GM21723 (cell line): ENCODE results near the gene RAB40C.
A peak's percentile ranks its signal among the peaks of the same experiment; 100 is the strongest.

Source experiments
- ATAC-seq: cut with Tn5 transposase; IDR thresholded peaks from one replicate; pipeline ENCODE4 v1.9.1; 2021; ENCODE audit warnings: mild to moderate bottlenecking, moderate library complexity; ENCODE audit not compliant: unreplicated experiment

RAB40C gene

DNA sequence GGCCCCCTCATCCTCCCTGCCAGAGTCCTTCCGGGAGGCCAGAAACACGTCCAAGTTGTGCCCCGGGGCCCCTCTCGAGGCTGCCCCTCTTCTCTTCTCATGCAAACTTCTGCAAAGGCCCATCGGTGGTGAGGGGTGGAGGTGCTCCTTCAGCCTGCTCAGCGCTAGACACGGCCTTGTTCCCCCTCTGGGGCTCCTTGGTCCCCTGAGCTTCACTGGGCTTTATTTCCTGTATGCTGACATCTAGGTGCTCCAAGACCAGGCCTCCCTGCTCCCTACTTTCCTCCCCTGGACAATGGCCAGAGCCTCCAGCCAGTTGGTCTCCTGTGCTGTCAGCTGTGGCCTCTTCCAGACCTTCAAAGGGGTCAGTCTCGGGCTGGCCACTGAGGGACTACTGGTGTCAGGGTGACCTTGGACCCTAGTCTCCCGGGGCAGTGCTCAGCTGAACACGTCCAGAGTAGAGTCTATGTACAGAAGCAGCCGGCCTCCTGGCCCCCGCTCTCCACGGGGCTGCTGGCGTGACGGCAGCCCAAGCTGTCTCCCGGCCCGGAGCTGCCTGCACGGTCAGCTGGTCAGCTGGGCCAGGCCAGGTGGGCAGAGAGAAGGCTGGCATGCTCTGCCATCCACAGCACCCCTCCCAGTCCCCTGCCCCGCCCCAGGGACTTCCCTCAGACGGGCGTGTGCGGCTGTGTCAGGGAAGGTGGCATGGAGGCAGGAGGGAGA lies 31.4 kb upstream of the RAB40C start:
- ATAC-seq = no peak

DNA sequence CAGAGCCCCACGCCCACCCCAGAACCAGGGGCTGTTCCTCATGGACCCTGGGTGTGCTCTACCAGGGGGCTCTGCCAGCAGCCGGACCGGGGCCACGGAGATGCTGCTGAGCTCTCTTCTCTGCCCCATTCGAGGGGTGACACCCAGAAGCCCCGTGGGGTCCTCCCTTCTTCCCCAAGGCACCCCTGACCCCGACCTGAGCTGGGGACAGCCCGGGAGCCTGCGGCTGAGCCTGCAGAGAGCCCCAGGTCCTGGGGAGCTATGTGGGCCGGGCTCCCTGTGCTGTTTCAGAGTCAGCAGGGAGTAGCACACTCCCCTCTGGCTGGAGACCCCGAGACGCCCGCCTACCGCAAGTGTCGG lies 30.9 kb upstream of the RAB40C start:
- ATAC-seq = no peak

DNA sequence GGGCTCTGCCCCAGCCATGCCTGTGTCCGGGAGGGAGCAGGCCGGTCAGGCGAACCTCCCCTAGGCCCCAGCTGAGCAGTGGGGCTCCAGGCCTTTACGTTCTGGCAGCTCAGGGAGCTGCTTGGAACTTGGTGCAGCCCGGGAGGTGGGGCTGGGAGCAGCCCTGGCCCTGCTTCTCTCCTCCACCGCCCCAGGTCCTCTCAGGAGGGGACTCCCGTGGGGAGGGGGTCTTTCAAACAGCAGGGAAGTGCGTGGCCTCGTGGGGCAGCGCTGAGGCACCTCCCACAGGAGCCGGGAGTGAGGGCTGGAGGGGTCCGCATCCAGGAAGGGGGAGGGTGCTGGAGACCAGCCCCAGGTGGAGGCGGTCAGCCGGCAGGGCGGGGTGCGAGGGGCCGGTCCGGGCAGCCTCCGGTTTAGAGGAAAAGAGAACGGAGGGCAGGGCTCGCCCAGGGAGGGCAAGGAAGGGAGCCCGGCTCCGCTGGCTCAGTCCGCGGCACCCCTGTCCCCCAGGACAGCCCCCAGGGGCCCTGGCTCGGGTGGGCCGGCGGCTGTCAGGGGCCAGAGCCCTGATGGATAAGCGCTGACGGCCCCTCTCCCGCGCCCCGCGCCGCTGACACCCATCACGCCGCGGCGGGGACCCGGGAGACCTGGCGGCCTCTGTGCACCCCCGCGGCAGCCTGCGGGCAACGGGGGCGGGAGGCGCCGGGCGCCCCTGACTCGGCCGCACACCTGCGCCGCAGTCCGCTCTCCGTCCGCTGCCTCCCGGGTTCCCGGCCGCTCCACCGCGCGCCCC lies 30.3 kb upstream of the RAB40C start:
- ATAC-seq = no peak

DNA sequence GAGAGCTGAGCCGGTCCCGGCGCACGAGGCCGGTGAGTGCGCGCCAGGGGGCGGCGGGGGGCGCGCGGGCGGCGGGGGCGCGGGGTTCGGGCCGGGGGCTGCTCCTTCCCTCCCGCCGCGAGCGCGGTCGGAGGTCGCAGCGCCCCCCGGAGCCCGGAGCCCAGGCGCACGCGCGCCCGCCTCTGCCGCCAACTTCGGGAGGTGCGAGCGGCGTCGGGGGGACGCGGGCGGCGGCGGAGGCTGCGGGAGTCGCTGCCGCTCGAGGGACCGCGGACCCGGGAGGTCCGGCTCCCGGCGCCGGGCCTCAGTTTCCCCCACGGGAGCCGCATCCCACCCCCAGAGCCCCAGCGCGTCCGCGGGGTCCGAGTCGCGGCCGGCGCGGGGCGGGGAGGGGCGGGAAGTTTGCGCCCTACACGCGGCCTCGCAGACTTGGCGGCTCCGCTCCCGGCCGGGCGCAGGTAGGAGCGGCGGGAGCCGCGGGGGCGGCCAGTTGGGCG lies 29.6 kb upstream of the RAB40C start, which contains the start of gene PRR35:
TSS of gene PRR35 (plus strand) at position 191 of the 497 bp plus-strand sequence. CDS start 2,901 bp downstream, outside the sequence.
- ATAC-seq = no peak

DNA sequence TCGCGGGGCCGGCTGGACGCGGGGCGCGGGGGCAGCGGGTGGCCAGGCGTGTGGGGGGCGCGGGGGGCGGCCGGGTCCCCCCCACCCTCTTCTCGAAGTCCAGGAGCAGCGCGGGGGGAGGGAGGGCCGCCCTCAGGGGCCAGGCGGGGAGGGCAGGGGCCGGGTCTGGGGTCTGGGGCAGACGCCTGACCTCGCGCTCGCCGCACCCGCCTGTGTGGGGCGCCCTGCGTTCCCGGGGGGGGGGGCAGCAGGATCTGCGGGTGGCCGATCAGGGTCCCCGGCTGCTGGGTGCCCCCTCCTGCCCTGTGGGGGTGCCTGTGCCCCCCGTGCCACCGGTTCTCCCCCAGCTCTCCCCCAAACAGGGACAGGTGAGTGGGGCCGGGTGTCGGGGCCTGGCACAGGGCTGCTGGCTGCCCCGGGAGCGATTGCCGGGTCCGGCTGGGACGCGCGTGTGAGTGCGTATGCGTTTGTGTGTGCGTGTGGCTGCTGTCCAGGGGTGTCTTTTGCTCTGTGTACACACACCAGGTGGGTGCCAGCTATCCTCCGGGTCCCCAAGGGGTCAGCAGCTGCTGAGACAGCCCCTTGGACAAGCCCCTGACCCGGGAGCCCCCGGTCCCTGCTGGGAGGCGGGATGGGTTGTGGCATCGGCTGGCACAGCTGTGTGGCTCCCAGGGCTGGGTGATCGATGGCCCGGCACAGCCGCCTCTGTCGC lies 29.0 kb upstream of the RAB40C start:
- ATAC-seq = no peak

DNA sequence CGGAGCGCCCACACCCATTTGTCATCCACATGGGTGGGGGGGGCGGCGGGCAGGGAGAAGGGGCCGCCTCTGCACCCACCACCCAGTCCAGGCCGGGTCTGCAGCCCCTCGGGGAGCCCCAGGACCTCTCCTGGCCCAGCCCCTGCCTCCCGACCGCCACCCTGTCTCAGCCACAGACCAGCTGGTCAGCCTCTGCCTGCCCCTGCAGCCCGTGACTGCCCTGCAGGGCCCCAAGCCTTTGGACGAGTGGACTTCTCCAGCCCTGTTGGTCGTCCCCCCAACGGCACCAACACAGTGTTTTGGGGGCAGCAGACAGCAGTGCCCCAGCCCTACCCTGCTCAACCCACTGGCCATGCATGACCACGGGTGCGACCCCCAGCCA lies 28.5 kb upstream of the RAB40C start:
- no peak for ATAC-seq

DNA sequence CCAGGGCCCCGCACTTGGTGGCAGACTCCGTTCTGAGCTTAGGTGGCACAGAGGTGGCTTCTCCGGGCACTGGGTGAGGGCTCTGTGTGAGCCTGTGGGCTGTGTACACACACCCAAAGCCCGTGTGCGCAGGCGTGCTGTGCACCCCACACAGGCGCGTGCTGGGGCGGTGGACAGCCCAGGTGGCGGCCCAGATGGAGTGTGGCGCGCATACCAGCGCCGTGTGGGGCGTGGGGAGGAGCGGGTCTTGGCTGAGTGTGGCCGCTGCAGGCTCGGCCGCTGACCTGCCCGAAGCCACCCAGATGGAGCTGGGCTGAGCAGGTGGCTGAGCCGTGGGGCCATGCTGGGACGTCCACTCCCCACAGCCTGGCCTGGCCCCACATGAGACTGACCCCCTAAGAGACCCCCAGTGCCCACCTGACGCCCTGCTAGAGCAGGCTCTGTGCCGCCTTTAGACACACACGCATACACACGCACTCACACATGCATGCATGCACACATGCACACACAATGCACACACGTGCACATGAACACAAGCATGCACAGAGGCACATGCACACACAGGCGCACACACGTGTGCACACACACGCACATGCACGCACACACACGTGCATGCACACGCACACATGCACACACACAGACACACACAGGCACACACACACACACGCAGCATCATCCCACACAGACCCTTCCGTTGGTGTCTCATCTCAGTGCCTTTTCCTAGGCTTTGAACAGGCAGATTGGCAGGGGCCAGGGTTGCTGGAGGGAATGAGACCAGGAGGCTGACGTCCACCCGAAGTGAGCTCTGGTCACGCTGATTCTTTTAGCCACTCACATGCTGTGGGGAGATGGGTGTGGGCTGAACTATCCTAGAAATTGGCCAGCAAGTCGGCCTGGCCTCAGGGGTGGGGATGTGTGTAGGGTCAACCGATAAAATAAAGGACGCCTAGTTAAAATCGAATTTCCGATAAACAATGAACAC lies 27.6 kb upstream of the RAB40C start:
- no peak for ATAC-seq

DNA sequence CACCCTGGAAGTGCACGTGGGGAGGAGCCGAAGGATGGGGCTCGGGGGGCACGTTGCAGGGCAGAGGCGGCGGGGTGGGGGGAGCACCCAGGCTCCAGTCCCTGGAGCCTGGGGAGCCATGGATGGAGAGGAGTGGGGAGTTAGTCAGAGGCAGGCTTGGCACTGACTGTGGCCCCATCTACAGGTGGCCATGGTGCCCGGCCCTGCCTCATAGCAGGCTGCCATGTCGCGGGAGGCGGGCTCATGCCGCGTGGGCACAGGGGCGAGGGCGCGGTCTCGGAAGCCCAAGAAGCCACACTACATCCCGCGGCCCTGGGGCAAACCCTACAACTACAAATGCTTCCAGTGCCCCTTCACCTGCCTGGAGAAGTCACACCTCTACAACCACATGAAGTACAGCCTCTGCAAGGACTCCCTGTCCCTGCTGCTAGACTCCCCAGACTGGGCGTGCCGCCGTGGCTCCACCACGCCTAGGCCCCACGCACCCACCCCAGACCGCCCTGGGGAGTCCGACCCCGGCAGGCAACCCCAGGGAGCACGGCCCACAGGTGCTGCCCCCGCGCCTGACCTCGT lies 26.7 kb upstream of the RAB40C start:
- ATAC-seq = no peak

DNA sequence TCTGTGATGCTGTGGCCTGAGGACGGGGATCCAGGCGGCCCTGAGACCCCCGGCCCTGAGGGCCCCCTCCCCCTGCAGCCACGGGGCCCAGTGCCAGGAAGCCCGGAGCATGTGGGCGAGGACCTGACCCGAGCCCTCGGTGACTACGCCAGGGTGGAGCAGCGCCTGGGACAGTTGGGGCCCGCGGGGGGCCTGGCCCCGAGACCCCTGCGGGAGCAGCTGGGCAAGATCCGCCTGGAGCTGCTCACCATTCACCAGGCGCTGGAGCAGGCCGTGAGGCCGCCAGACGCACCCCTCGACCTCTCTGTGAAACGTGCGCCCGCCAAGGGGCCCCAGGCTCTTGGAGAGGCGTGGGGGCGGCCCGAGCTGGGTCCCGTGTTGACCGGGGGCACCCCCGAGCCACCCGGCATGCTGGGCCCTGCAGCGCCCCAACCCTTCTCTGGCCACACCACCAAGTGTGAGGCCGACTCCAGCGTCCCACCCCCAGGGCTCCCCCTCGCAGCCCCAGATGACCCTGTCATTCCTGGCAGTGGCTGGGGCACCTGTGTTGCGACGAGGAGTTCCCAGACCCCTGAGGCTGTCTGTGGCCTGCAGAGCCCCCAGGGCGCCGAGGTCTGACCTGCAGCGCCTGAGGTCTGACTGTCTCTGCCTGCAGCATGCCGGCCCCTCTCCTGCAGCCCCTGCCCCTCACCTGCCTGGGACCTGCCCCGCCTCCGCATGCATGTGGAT lies 25.0 kb upstream of the RAB40C start:
- no peak for ATAC-seq

DNA sequence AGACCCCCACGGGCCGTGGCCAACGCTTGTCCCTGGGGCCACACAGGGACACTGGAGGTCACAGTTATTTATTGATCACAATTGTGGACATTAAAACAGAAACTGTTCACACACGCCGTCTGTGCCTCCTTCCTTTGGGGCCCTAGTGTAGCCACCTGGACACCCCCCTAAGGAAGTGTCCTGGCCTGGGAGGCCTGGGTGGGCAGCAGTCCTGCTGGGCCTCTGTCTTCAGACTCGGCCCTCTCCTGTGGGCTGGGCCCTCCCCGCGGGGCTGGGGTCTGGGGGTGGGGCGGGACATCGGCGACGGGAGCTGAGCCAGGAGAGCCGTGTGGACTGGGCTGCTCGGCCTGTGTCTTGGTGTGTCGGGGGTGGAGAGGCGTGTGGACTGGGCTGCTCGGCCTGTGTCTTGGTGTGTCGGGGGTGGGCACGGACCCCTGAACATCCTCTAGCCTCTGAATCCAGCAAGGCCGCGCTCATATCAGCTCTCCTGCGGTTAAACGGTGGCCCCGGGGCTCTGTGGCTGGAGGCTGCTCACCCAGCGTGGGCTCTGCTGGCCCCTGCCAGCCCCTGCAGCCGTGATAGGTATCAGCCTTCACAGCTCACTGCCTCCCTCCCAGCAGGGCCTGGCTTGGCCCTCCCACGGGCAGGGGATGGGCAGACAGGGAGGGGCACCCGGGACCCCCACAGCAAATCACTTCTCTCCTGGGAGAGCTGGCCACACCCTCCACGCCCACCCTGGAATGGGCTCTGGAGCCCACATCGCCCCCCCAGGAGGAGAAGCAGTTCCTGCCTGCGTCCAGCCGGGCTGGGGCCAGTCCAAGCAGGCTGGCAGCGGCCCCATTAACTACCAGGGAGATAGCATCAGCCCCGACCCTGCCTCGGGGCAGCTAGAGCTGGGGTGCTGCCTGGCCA lies 24.2 kb upstream of the RAB40C start:
- no peak for ATAC-seq

DNA sequence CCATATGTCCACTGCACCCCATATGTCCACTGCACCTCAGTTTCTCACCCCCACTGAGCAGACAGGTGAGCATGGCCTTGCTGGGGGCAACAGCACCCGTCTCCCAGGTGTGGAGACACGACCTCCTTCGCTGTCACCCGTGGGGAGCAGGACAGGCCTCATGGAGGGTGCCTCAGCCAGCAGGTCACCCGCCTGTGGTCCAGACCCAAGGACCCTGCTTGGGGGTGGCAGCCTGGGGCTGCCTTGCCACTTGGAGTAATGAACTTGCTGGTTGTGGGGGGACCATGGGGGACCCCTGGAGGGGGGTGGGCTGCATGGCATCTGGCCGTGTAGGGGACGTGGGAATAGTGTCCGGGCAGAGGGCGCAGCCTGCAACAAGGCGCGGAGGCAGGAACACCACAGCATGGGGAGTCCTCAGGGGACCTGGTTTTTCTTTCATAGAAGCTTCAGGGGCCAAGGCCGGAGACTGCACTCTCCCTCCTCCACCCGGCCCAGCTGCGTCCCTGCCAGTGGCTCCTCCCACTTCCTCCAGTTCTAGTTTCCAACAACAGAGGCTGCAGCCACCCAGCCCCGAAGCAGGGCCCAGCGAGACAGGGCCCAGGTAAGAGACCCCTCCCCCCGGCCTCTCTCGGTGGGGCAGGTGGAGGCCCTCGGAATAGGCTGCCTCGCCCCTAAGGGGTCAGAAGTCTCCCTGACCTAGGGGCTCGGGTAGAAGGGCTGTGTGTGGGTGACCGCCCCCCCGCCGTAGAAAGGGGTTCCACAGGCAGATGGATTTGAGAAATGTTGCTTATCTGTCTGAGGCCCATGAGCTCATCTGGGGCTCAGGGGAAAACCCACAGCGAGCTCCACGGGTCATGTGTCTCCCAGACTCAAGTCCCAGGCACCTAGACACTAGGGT lies 23.1 kb upstream of the RAB40C start, which contains the start of gene NHLRC4:
TSS of gene NHLRC4 (plus strand) at position 531 of the 898 bp plus-strand sequence. CDS start 1,043 bp downstream, outside the sequence.
- peak; percentile 60 for ATAC-seq

DNA sequence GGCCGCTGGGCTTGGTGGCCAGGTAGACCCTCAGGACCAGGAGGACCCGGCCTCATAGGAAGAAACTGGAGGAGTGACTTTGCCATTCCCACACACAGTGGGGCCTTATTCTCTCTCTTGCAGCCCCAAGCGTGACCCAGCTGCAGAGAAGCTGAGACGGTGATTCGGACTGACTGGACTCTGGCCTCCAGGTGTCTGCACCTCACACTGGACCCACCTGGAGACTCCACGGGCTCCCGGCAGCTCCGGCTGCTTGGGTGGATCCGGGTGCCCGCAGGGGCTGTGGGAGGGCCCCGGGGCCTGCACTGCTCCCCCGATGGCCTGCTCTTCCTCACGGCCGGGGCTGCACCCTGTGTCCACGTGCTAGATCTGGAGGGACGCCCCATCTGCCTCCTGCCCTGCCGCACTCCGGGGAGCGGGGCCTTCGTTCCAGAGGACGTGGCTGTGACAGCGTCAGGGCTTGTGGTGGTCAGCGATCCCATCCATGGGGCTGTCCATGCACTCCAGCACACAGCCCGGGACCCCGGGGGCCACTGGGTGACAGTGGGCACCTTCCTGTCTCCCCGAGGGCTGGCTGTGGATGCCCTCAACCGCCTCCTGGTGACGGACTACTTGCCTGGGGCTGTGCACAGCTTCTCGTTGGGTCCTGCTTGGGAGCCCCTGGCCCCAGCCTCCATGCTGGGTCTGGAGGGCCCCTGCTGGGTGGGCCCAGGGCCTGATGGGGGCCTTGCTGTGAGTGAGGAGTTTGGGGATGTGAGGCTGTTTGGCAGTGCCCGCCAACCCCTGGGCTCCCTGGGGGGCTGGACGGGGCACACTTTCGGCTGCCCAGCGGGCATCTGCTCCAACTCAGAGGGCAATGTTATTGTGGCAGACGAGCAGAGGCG lies 22.3 kb upstream of the RAB40C start:
- no peak for ATAC-seq

DNA sequence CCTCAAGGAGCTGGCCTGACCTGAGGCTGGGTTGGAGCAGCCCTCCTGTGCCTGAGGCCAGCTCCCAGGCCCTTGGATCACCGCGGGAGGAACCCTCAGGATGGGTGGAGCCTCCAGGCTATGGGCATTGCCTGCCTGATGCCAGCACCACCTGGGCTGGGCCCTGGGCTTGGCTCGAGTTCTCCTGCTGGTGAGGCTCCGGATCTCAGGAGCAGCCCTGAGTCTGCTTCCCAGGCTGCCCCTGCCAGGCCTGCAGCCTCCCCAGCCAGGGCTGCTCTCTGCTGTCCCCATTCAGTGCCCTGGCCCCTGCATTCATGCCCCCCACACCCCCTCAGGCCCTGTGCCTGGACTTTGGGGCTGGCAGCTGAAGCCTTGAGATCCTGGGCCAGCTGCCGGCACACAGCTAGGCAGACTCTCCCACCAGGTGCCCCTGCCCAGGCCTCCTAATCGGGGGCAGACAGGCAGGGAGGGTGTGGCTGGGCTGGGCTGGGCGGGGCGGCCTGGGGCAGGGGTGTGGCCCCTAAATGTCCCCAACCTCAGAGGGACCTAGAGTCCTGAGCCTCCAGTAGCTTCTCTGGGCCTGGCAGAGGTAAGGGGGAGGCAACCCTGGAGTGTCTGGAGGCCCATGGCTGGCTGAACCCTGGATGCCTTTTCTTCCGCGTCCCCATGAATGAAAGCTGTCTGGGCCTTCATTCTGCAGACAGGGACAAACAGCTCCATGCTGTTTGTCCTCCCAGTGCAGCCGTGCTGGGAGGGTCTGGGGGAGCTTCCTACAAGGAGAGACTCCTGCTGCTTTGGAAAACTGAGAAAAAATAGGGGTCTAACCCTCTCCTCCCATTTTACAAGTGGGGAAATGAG lies 21.2 kb upstream of the RAB40C start:
- no peak for ATAC-seq

DNA sequence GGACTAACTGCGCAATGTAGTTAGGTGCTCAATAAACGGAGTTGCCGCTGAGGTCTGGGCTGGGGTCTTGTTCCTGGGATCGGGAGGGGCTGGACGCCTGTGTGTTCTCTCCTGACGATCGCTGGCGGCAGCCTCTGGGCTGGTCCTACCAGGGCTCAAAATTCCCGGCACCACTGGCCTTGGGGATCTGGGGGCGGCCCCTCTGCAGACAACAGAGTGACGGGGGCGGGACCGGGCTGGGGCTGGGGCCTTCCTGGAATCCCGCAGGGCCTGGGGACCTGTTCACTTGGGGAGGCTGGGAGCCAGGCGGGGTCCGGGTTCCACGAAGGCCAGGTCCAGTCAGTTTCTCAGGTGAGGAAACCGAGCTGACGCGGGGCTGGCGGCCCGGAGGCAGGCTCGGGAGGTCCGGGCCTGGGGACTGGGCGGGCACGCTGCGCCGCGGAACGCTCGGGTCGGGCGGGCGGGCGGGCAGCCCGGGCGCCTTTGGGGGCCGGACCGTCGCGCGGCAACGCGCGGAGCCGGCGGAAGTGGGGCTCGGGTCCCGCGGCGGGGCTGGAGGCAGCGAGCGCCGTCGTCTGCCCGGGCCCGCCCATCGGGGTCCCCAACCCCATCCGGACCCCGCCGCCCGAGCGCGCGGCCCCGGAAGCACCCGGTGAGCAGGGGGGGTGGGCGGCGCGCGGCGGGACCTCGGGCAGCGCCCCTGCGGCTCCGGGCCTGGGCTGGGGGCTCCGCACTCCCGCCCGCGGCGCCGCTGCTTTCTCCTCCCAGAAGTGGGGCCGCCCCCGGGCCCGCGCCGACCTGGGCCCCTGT lies 20.2 kb upstream of the RAB40C start, which contains the start of gene PIGQ:
TSS of gene PIGQ (plus strand) at position 524 of the 810 bp plus-strand sequence. CDS start 4,107 bp downstream, outside the sequence.
- ATAC-seq = no peak
